ENCODE measurements around the gene RTN4RL2.

- no peak for TF ChIP-seq CTCF (IDR thresholded peaks at IDR 0.05 in 4 of 5, conservative IDR thresholded peaks at IDR 0.05 in 1 of 5)
- TF ChIP-seq POLR2A (IDR thresholded peaks at IDR 0.05): no peak
Measured at GRCh38 chr11:57504511-57504910, 44.2 kb downstream of the RTN4RL2 start.
